Neural crest cell (in vitro differentiated cells): ENCODE data around the gene MICAL3. TPM values are rescaled to one million over a fixed set of nuclear protein-coding genes. Genes with fewer than 3 reads are reported as not detected.

Experiments used
- DNase-seq: peaks from one replicate; pipeline ENCODE4 v3.0.0; 2021; ENCODE audit warnings: low read depth, mixed read lengths, low spot score
- H3K27ac Mint-ChIP-seq: one replicate; pipeline ENCODE4 v1.8.0; 2021; ENCODE audit warnings: mild to moderate bottlenecking, mixed read lengths; ENCODE audit not compliant: unreplicated experiment
- H3K27me3 Mint-ChIP-seq: 2 replicates; pipeline ENCODE4 v1.8.0; 2021; ENCODE audit warnings: low read depth, mild to moderate bottlenecking, mixed read lengths
- H3K36me3 Mint-ChIP-seq: 2 replicates; pipeline ENCODE4 v1.8.0; 2021; ENCODE audit warnings: low read depth, mild to moderate bottlenecking, mixed read lengths
- H3K4me1 Mint-ChIP-seq: 2 replicates; pipeline ENCODE4 v1.8.0; 2021; ENCODE audit warnings: mixed read lengths
- H3K4me3 Mint-ChIP-seq: one replicate; pipeline ENCODE4 v1.8.0; 2021; ENCODE audit warnings: mild to moderate bottlenecking, mixed read lengths
- H3K9me3 Mint-ChIP-seq: 2 replicates; pipeline ENCODE4 v1.8.0; 2021; ENCODE audit warnings: mixed read lengths
- total RNA-seq: library from RNA; stranded (reverse); gene quantifications from 2 replicates; pipeline ENCODE4 v1.2.1, GENCODE V29; 2021
- TF ChIP-seq, protein P1 (sequence below): fragments of 200-600 bp; sonication (generic); conservative IDR thresholded peaks from 2 replicates; pipeline ENCODE4 v1.5.0; 2021; ENCODE audit warnings: antibody characterized with exemption, mild to moderate bottlenecking

Gene MICAL3
- total RNA-seq, 1 donor from 2014 or later, result 84.5 TPM

DNA sequence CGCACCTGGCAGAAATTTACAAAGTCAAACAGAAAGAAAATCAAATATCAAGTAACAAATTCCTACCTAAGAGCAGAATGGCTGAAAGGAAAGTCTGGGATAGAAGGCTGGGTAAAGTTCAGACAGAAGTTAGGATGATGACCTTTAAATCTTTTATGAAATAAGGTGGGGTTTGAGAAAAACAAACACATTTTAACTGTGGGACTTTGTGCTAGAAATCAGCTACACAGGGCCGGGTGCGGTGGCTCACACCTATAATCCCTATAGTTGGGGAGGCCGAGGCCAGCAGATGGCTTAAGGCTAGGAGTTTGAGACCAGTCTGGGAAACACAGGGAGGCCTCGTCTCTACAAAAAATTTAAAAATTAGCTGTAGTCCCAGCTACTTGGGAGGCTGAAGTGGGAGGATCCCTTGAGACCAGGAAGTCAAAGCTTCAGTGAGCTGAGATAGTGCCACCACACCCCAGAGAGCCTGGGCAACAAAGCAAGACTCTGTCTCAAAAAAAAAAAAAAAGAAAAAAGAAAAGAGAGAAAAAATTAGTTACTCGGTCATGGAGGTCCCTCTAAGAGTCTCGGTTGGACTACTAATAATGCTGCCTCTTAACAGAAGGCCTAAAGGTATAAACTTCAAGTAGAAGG, 130.3 kb downstream of the MICAL3 start:
- Mint-ChIP-seq H3K27ac (no peak overlapping the region), H3K4me3 (no peak overlapping the region), H3K9me3 (no peaks in the 10 kb centered on the region), H3K4me1 (peaks cover 4% of the 10 kb centered on the region), H3K27me3 (no peaks in the 10 kb centered on the region), H3K36me3 (peaks cover 3% of the 10 kb centered on the region)
- no peak for DNase-seq
- TF ChIP-seq, protein P1, sequence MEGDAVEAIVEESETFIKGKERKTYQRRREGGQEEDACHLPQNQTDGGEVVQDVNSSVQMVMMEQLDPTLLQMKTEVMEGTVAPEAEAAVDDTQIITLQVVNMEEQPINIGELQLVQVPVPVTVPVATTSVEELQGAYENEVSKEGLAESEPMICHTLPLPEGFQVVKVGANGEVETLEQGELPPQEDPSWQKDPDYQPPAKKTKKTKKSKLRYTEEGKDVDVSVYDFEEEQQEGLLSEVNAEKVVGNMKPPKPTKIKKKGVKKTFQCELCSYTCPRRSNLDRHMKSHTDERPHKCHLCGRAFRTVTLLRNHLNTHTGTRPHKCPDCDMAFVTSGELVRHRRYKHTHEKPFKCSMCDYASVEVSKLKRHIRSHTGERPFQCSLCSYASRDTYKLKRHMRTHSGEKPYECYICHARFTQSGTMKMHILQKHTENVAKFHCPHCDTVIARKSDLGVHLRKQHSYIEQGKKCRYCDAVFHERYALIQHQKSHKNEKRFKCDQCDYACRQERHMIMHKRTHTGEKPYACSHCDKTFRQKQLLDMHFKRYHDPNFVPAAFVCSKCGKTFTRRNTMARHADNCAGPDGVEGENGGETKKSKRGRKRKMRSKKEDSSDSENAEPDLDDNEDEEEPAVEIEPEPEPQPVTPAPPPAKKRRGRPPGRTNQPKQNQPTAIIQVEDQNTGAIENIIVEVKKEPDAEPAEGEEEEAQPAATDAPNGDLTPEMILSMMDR, result no peak

DNA sequence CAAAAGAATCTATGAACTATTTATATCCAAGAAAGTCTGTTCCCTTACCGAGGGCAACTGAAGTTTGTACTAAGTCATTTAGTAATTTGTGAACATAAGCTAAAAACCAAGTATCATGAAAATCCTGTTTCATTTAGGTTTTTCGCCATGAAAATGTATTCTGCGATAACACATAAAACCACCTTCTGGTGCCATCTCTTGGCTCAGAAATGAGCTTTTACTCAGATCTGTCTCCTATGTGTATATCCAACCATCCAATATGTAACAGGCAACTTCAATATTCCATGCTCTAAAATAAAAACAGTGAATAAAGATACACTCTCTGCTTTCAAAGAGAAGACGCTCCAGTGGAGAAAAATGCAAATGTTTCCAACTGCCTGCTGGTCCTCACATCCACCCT, 132.0 kb downstream of the MICAL3 start:
- TF ChIP-seq, protein P1, result no peak
- no peak overlapping the region for H3K4me3 Mint-ChIP-seq
- peaks cover under 1% of the 10 kb centered on the region for H3K36me3 Mint-ChIP-seq
- DNase-seq, result no peak
- no peaks in the 10 kb centered on the region for H3K9me3 Mint-ChIP-seq
- no peak overlapping the region for H3K27ac Mint-ChIP-seq
- peaks cover 4% of the 10 kb centered on the region for H3K4me1 Mint-ChIP-seq
- H3K27me3 Mint-ChIP-seq, result no peaks in the 10 kb centered on the region

DNA sequence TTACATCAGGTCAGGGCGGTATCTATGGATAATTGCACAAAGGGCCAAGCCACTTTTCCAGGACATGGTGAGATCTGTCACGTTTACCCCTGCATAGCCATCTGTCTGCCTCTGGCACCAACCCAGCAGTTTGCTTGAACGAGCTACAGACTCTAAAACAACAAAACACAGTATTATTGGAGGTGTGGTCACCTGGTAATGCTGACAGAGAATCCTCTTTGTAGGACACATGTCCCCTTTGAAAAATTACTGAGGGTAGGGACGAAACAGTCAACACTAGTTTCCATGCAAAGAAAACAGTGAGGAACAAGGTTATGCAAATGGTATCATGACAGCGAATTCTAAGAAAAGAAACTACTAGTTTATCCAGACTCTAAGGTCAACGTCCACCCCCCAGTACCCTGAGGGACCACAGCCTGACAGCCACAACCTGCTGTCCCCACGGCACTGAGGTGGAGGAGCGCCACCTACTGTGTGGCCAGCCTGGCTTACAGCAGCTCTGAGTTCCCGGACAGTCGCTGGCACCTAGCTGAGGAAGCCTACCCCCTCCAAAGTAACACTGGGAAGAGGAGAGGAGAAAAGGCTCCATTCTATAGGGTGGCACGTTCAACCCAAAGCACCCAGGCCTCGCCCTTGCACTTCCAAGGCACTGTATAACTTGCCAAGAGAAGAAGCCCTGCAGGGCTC, 132.7 kb downstream of the MICAL3 start:
- no peaks in the 10 kb centered on the region for H3K9me3 Mint-ChIP-seq
- no peak for DNase-seq
- H3K4me3 Mint-ChIP-seq, result no peak overlapping the region
- H3K27ac Mint-ChIP-seq, result no peak overlapping the region
- TF ChIP-seq, protein P1, result peak; percentile 52
- no peaks in the 10 kb centered on the region for H3K27me3 Mint-ChIP-seq
- no peaks in the 10 kb centered on the region for H3K36me3 Mint-ChIP-seq
- H3K4me1 Mint-ChIP-seq, result peaks cover 3% of the 10 kb centered on the region

DNA sequence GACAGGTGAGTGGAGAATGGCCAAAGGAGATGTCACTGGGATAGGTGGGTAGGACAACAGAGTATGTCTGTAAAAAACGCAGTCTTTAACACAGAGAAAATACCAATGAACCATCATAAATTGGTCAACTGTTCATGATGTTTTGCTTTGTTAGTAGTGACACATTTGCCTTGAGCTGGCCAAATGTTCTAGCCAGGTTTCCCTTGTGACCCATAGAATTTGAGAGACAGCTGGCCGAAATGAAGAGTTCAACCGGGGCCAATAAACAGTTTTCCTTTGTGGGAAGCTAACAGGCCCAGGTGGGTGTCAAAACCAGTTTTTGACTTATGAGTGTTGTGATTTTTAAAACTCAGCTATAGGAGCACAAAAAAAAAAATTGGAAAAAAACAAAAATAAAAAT, 133.5 kb downstream of the MICAL3 start:
- Mint-ChIP-seq H3K4me1 (no peaks in the 10 kb centered on the region), H3K27me3 (no peaks in the 10 kb centered on the region), H3K27ac (no peak overlapping the region), H3K9me3 (no peaks in the 10 kb centered on the region), H3K4me3 (no peak overlapping the region), H3K36me3 (peaks cover 2% of the 10 kb centered on the region)
- no peak for DNase-seq
- TF ChIP-seq, protein P1, result no peak

DNA sequence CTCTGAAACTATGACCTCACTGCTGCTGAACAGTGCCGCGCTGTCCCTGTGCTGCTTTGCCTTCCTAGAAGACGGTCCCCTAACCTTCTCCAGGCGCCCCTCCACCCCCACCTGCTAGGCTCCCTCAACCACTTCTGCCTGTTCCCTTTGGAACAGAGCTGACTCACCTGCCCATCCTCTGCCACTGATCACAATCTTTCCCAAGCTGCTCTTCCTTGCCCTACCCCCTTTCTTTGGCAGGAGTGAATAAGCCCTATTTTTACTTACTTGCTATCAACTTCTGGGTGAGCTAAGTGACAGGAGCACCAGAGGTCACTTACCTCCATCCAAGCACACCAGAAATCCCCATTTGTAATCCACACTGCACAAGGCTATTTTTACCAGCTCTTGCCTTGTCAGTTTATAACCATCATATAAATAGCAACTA, 134.1 kb downstream of the MICAL3 start:
- Mint-ChIP-seq H3K4me1 (no peaks in the 10 kb centered on the region), H3K36me3 (peaks cover 5% of the 10 kb centered on the region), H3K27me3 (no peaks in the 10 kb centered on the region), H3K4me3 (no peak overlapping the region), H3K27ac (no peak overlapping the region), H3K9me3 (no peaks in the 10 kb centered on the region)
- TF ChIP-seq, protein P1, result no peak
- no peak for DNase-seq
